Activated T-cell treated with anti-CD3 and anti-CD28 coated beads, Interleukin-2, amount 50 U/mL, for 1 hour (primary cell): ENCODE results near the gene CLPSL1.

Source experiments
- DNase-seq: peaks from one replicate; pipeline ENCODE4 v3.0.0-alpha.2; 2020

The CLPSL1 gene

DNA sequence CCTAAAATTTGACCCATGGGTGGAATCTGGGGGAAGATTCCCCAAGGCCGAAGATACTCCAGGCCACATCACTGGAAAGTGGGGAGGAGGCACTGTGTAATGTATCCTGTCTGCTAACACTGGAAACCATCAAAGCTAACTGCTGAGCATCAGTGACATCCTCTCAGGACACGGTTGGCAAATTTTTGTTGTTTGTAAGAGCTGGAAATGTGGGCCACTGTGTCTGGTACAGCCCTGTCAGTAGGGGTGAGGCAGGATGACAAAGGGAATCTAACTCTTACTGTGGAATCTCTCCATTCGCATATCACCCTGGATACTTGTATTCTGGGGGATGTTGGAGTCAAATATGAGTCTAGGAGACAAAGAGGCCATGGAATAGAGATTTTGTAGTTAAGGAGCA lies 21.4 kb upstream of the CLPSL1 start:
- no peak for DNase-seq

DNA sequence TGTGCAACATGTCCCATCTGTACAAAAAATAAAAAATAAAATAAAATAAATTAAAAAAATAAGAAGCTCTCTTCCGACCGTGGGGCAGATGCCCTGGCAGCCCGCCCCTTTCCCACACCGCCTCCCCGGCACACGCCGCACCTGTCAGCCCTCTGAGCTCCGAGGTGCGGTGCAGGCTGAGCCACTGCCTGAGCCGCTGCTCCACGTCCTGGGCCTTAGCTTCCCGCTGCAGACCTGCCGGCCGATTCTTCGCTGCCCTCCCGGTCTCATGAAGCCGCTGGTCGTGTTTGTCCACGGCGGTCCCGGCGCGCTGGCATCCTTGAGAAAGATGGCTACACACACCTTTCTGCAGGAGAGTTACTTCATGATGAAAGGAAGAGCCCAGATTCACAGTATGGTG lies 15.1 kb upstream of the CLPSL1 start:
- DNase-seq = no peak

DNA sequence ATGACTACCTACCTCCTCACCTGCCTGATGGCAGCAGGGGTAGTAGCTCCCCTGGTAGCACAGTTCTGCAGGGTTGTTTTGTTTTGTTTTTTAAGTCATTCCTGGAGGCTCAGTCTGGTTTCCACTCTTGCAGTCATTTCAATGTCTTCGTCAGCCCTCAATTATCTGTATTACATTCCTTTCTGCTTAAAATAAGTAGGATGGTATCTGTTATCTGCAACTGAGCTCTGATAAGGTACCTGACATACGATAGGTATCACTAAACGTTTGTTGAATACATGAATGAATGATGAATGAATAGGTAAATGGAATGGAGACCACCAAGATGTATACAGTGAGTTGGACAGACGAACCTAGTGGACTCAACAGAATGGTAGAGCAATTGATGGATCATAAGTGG lies 11.6 kb upstream of the CLPSL1 start:
- no peak for DNase-seq

DNA sequence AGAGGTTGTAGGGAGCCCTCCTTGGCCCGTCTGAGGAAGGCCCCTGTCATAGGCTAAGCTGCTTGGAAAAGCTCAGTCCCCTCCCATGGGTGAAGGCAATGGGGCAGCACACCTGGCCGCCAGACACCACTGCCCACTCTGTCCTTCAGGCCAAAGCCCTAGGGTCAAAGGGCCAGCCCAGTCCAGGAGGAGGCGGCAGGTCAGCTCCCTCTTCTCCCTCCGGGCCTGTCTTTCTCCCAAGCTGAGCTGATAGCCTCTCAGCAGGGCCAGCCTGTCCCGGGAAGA lies 9.5 kb upstream of the CLPSL1 start:
- DNase-seq = no peak

DNA sequence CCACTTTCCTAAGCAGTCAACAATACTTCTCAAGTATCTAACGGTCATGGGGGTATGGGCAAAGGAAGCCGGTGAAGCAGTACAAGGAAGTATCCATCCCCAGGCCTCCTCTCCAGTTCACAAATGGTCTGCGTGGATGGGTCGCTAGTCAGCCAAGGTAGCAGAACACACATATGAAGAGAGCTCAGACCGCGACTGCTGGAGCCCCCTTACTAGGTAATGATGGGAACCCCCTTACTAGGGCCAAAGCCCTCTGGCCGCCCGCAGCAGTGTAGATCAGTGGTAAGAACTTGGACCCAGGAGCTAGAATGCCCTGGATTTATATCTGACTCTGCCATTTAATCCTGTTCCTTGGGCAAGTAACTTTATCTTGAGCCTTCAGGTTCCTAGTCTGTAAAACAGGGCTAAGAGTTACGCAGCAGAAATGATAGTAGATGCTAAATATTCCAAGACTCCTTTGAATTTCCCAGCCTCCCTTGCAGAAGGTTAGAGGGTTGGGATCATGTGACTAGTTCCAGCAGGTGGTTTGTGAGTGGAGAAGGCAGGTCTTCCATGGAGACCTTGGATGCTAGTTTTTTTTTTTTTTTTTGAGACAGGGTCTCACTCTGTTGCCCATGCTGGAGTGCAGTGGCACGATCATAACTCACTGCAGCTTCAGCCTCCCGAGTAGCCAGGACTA lies 6.6 kb upstream of the CLPSL1 start:
- no peak for DNase-seq

DNA sequence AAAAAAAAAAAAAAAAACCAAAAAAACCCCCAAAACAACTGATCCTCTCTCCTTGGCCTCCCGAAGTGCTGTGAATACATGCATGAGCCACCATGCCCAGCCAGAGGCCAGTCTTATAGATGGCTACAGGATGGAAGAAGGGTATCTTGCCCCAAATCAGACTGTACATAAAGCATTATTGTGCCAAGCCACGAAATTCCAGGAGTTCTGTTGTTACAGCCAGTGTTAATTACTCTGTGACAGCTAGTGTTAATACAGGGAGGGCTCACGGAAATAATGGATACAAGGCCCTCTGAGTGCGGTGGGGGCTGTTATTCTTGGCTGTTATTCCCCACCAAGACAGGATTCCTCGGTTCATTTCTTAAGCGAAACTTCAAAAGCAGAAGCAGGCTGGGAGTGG lies 5.8 kb upstream of the CLPSL1 start:
- DNase-seq = no peak

DNA sequence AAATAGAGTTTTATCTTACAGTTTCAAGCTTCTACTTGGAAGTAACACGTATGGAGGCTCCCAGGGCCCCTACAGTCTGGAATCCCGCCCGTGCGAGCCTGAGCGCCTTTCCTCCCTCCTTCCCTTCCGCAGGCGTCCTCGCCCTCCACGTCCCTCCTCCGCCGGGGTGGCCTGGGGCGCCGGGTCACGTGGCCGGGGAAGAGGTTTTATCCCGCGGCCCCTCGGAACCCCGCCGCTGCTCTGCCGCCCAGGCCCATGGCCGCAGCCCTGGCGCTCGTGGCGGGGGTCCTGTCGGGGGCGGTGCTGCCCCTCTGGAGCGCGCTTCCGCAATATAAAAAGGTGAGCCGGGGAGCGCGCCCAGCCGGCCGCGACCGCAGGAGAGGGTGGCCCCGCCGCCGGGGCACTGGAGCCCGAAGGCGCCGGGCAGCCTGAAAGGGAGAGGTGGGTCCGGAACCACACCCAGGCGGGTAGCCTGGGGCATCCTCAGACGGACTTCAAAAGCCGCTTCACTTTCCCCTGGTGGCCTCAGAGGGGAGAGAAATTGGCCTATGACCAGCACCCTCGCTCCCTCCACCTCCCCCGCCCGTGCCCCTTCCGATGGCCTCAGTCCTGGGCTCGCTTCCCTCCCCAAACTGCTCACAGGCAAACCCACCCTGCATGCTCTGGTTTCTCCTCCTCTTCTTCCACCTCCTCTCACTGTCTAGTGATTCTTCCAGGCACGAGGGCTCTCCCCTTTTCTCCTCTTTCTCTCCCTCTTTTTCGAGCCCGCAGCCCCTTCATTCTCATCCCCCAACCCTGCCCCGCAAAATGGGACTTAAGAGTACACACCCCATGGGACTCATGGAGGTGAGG lies 4.2 kb upstream of the CLPSL1 start, which contains the start of gene CLPSL2:
Gene CLPSL2 (plus strand): TSS at position 235 of the 852 bp plus-strand sequence. CDS start 21 bp downstream, at position 256.
- no peak for DNase-seq

DNA sequence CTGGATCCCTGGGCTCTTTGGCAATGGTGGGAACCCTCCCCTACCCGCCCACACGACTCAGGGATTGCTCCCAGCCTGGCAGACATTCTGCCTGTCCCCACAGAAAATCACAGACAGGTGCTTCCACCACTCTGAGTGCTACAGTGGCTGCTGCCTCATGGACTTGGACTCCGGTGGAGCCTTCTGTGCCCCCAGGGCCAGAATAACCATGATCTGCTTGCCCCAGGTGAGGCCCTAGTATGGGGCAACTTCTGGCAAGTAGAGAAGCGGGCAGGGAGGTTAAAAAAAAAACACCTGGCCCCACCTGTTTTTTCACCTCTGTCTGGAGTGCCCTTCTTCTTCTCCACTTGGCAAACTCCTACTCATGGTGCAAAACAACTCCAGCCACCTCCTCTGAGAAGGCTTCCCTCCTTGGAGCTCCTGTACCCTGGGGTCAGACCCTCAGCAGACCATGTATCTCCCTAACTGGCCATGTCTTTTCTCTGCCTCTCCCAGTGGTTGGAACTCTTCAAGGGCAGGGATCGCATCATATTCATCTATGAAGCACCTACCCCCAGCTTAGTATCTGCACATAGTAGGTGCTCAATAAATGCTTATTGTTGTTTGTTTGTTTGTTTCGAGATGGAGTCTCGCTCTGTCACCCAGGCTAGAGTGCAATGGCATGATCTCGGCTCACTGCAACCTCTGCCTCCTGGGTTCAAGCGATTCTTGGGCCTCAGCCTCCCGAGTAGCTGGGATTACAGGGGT lies 3.3 kb upstream of the CLPSL1 start:
- no peak for DNase-seq

DNA sequence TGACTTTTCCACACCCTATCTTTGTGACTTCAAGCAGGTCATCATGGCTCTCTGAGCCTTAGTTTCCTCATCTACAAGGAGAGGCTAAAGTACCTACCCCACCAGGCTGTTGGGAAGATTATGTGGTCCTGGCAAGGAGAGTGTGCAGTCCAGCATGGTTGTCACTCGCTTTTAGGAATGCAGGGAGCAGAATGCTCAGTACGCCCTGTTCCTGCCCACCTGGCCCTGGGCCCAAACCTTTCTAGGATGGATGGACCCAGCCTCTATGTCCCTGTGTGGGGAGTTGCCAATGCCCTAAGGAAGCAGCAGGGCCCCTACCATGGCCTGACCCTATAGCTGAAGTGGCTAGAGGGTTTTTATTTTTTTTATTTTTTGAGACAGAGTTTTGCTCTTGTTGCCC lies 2.4 kb upstream of the CLPSL1 start:
- DNase-seq = no peak

DNA sequence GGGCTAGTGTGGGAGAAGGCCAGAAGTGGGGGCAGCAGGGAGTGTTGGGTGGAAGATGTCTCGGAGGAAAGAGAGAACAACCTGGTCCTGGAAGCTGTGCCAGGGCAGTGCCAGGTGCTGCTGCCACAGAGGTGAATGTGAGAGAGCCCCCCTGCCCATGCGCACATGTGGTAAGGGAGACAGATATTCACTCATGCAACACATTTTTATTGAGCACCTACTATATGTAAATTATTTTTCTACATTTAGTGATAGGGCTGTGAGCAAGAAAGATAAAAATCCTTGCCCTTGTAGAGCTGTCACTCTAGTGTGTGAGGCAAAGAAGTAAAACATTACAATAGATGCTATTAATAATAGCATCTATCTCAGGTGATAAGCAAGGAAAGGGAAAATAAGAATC lies 471 bp downstream of the CLPSL1 start:
- DNase-seq = no peak

DNA sequence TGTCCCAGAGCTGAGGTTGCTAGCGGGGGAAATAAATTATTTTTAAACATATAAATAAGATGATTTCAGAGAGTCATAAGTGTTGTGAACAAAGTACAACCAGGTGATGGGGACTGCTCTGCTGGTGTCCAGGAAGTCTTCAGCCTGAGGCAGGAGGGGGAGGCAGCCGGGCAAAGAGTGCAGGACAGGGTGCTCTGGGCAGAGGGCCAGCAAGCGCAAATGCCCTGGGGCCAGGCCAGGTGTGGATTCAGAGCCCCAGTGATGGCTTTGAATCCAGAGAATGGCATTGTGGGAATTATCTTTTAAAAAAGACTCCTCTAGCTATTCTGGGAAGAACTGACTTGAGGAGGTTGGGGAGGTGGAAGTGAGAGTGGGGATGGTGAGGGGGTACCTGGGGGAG lies 1.6 kb downstream of the CLPSL1 start:
- DNase-seq = no peak

DNA sequence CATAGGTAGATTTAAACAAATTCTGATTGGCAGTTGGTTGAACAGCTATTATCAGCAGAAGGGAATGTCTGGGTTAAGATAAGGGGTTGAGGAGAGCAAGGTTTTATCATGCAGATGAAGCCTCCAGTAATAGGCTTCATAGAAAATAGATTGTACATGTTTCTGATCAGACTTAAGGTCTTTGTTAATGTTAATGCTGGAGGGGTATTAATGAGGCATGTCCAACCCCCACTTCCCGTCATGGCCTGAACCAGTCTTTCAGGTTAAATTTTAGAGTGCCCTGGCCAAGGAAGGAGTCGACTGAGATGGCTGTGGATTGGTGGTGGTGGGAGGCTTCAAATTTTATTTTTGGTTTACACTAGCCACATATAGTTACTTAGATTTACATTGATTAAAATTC lies 3.4 kb downstream of the CLPSL1 start:
- DNase-seq = no peak

DNA sequence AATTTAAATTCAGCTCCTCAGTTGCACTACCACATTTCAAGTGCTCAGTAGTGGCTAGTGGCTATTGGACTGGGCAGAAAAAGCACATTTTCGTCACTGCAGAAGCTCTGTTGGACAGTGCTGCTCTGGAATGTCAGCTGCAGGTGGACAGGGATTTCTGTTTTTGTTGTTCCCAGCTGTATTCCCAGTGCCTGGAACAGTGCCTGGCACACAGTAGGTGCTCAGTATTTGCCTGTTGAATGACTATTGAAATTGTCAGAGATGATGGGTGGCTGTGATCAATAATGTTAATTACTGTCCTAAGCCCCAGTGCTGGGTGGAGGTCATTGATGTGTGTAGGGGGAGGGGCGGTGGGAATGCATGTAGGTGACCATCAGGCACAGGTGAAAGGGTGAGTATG lies 5.5 kb downstream of the CLPSL1 start:
- no peak for DNase-seq

DNA sequence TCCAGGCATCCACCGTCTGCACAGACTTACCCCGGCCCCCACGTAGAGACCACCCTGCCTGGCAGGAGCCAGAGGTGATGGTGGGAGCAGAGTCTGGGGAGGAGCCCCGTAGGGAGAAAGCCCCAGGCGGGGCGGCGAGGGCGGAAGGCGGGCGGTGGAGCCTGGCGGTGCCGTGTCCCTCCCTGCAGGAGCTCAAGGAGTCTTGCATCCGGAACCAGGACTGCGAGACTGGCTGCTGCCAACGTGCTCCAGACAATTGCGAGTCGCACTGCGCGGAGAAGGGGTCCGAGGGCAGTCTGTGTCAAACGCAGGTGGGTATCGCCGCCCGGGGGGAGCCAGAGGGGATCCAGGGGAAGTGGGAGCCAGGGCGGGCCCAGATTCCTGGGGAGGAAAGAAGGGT lies 6.0 kb downstream of the CLPSL1 start:
- no peak for DNase-seq

DNA sequence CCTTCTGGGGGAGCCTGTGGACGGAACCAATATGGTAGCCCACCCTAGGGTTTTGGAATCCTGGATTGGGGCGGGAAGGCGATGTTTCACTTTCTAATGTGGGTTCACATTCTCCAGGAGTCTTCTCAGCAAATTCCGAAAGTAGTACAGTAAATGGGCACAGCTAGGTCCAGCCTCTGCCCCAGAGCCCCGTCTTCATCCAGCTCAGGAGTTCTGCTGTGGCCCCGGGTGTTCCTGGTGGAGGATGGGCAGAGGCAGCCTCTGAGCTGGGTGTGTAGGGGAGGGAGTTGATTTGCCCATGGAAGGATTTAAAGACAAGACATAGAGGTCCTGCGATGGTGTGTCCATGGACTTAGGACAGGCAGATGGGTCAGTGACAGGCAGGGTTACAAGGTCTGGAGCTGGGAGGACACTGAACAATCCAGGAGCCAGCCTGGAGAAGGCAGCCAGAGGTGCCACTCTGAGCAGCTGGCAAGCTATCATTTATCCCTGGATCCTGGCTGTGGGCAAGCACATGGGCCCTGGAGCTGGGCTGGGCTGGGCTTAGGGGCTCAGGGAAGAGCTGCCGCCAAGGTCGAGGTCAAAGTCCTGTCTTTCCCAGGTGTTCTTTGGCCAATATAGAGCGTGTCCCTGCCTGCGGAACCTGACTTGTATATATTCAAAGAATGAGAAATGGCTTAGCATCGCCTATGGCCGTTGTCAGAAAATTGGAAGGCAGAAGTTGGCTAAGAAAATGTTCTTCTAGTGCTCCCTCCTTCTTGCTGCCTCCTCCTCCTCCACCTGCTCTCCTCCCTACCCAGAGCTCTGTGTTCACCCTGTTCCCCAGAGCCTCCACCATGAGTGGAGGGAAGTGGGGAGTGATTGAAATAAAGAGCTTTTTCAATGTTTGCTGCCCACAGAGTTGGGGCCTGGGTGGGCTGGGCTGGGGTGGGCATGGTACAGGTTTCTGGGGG lies 6.7 kb downstream of the CLPSL1 start:
- DNase-seq = no peak

DNA sequence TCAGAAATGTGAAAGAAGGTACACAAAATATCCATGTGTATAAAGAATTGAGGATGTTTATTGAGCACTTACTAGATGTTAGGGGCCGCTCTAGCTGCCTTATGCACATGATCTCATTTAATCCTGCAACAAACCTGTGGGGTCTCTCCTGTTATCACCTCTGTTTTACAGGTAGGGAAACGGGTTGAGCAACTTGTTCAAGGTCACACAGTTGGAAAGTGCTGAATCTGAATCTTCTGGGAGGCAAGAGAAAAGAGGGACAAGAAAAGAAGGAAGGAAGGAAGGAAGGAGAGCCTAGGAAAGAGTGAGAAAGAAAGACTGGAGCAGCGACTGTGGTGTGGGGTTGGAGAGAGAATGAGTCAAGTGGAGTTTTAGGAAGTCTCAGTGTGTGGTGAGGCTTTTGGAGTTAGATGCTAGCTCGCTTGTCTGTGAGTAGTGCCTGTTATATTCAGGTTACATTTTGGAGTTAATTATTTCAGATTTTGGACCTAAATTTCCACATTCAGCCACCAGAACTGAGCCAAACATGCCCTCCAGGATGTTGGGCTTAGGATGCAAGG lies 7.7 kb downstream of the CLPSL1 start:
- no peak for DNase-seq

DNA sequence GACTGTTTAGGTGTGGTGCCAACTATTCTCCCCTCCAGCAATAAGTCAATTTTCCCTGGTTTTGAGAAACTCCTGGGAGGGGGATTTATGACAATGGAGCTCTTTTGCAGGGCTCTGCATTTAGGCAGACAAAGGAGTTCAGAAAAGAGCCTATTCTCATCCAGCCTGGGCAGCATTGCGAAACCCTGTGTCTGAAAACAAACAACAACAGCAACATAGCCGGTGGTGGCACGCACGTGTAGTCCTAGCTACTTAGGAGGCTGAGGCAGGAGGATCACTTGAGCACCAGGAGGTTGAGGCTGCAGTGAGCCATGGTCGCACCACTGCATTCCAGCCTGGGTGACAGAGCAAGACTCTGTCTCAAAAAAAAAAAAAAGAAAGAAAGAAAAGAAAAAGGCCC lies 9.9 kb downstream of the CLPSL1 start:
- no peak for DNase-seq

DNA sequence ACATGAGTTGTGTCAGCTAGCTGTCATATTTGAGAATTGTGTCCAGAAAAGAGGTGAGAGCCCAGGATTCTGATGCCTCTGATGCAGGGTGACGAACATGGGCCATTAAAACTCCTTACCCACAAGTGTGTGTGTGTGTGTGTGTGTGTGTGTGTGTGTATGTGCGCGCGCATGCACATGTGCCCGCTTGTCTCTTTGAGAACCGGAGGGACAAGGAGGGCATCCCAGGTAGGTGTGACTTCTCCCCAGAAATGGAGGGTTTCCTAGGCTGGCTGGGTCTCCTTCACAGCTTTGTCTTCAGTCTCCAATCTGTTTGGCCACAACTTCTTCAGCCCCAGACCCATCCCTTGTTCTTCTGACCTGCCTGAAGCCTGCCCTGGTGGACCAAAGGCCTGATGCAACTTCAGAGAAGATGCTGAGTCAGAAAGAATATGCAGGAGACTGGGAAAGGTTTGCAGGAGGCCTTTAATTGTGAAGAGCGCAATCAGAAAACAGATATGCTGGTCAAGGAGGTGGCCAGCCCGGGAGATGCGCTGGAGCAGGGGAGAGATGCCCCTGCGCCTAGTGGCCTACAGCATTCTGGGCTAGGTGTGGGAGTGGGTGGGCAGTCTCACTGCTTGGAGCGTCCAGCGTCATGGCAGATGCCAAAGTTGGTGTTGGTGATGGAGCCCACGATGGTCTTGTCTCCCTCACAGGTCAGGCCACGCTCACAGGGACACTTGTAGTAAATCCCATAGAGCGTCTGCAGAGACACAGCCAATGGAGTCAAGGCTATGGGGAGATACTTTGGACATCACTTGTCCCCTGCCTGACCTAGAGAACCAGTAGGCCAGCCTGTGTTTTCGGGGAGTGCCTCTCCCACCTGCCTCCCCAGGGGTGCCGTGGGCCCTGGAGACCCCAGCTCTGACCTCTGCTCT lies 14.0 kb downstream of the CLPSL1 start:
- no peak for DNase-seq

DNA sequence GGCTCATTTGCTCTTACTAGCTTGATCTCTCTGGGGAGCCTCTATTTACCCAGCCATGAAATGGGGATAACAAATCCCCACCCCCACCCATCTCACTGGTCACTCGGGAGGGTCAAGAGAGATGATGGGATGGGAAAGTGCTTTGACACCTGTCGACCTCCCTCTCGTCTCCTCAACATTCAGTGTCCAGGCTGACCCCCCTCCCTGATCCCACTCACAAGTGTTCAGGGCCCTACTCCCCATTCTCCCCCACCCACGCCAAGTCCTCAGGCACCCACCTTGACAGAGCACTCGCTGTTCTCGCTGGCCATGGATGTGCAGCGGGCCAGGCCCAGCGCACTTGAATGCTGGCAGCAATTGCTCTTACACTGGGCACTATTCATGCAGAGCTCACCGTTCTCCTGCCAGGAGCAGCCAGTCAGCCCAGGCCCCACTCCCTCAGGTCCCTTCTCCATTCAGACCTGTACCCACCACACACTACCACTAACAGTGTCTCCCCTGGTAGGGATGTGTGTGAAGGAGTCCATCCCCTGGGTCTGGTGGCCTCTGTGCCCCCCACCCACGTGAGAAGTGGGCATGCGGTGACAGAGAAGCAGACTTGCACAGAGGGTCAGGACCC lies 14.7 kb downstream of the CLPSL1 start:
- no peak for DNase-seq

DNA sequence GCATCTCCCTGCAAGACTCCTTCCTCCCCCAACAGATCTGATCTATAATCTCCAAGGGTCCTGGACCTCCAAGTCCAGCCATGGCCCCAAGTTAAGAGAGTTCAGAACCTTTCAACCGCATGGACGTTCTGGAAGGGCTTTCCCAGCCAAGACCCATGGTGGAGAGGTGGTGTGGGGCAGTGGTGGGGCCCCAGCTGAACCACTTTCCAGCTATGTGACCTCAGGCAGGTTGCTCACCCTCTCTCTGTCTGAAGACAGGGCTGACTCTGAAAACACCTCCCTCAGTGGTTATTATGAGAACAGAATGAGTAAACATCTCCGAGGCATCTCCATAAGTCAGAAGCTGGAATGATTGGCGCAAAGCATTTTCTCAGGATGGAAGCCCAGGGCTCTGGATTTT lies 15.4 kb downstream of the CLPSL1 start:
- DNase-seq = no peak
